Bladder microvascular endothelial cell (primary cell): ENCODE measurements around the gene AKIRIN2. TPM values are rescaled to one million over a fixed set of nuclear protein-coding genes. Genes with fewer than 3 reads are reported as not detected.

Source experiments
- total RNA-seq: library from RNA; depleted of rRNA; stranded (reverse); fragments of >200 nt; gene quantifications from 2 replicates; pipeline ENCODE4 v1.2.3, GENCODE V29; 2014

AKIRIN2 gene
- 10.4 and 19.4 TPM in 2 replicates for total RNA-seq

GRCh38 chr6:87701676-87702588 is at the start of gene AKIRIN2:
Gene AKIRIN2, minus strand, starts transcription at chr6:87702233. Its CDS starts 549 bp downstream, at chr6:87701684.

Other genes starting within 250 kb of the AKIRIN2 start
- 11.7 and 30.1 TPM in 2 replicates for gene SLC35A1, start 229.3 kb downstream of the AKIRIN2 start, total RNA-seq
- gene RARS2, start 112.2 kb downstream of the AKIRIN2 start, total RNA-seq: 19.6 and 29.0 TPM in 2 replicates
- gene ORC3, start 112.1 kb downstream of the AKIRIN2 start, total RNA-seq: 9.4 and 17.9 TPM in 2 replicates